Measurements from ENCODE around the gene ZFHX2.
"Not testable (repeated sequence)": the region's sequence is repeated elsewhere in the genome, so short reads cannot be mapped to it uniquely, and the experiment has no call there.

ZFHX2 gene

DNA sequence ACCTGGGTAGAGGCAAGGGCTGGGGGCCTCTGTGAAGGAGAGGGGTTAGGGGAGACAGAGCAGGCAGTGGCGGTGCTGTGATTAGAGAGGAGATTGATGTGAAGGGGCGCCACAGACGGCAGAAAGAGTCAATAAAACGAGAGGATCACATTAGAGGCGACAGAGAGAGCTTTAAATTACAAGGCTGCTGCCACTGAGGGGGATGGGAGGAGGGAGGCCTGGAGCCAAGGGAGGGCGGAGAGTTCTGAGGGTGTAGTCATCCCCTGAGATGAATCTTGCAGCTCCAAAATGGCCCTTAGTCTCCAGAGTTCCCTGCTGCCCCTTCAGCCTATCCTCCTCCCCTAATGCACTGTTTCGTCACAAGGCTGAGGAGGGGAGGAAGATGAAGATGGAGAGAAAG is 12.8 kb downstream of the ZFHX2 start:
- DNase-seq: no peak

- no peak for DNase-seq
Measured at GRCh38 chr14:23538050-23538718, 13.4 kb downstream of the ZFHX2 start.

- DNase-seq: no peak
Measured at GRCh38 chr14:23537351-23538049, 14.1 kb downstream of the ZFHX2 start.

- DNase-seq: not testable (repeated sequence)
Measured at GRCh38 chr14:23536906-23537305, 14.7 kb downstream of the ZFHX2 start.

- no peak for DNase-seq
Measured at GRCh38 chr14:23536494-23536893, 15.1 kb downstream of the ZFHX2 start.

DNA sequence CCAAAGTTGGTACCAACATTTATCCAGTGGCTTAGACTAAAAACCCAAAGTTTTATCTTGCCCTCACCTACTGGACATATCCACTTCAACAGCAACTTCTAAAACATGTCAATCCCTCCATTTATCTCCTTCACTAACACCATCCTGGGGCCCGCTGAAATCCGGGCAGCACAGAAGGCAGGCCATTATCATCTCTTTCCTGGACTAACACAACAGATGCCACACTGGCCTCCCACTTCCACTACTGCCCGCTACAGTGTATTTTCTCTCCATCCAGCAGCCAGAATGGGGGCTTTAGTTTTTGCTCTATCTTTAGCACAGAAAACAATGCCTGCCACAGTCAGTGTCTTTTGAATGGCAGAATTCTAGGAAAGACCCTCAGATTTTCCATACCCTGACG is 15.6 kb downstream of the ZFHX2 start:
- DNase-seq: no peak

- no peak for DNase-seq
Measured at GRCh38 chr14:23533652-23534435, 17.7 kb downstream of the ZFHX2 start.

DNA sequence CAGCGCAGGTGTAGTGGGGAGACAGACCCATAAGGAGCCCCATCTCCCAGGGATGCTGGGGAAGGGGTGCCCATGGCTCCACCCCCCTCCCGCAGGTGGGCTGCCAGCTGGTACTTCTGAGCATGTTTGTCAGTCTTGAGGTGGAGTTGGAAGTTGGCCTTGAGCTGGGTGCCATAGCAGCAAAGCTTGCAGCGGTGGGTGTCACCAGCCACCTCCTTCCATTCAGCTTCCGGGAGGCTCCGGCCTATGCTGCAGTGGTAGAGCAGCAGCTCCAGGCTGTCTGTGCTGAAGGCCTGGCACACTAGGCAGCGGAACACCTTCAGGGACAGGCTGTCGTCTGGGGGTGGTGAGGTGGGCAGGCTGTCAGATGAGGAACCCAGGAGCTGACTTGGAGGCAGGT is 18.9 kb downstream of the ZFHX2 start:
- DNase-seq: no peak

DNA sequence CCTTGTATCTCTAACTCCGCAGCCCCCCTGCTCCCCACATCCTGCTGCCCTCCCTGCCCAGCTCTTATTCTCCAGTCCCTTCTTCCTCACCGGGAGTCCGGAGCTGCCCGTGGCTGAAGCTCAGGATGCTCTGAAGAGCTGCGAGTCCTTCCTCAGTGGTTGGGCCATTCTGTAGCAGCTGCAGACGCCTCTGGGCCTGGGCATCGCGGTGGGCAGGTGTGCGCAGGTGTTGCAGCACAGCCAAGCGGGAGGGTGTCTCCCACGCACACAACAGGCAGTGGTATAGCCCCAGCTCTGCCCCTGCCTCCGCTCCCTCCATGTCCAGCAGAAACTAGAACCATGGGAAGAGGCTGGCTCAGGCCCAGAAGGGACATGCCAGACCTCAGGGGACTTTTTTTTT is 20.2 kb downstream of the ZFHX2 start:
- no peak for DNase-seq

DNA sequence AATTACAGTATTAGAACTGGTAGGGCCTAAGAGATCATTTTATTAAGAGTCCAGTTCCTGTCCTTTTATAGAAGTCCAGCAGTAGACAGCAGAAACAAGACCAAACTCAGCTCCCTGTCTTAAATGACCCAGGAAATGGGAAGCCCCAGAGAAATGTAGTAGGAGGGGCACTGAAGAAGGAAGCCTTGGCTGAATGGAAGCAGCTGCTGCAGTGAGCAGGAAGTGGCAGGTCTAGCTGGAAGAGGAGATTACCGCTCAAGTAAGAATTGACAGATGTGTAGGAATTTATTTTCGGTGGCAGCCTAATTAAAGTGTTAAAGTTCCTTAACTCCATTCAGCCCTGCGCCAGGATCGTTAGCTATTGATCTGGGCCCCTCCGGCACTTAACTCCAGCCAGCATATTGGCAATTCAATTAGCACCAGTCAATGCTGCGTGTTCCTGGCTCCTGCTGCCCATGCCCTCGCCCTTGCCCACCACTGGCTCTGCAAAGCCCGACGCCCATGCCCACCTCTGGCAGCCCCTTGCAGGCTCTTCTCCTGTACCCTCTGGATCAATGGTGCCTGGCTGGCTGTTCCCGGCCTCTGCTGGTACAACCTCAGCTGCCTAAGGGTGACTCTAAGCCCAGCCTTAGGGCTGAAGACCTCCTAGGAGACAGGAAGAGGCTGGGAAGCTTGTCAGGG is 21.1 kb downstream of the ZFHX2 start:
- DNase-seq: no peak

GRCh38 chr14:23529016-23529415 is 22.5 kb downstream of the ZFHX2 start:
- DNase-seq: no peak

DNA sequence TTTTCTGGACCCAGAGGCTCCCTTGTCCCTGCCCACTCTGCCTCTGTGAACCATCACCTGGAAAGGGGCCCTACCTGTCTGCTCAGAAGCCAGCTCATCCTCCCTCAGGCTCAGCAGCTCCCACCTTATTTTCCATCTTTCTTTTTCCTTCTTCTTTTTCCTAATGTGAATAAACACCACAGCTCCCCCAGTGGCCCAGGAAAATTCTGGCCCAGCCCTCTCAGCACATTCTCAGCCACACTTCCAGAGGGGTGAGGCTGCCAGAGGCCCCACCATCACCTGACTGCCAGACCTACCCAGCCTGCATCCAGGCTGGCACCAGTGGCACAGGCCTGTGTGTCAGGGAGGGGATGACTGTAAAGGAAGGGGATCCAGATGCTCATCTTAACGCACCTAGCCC is 23.0 kb downstream of the ZFHX2 start:
- no peak for DNase-seq

- no peak for DNase-seq
Measured at GRCh38 chr14:23525611-23526010, 26.0 kb downstream of the ZFHX2 start.

DNA sequence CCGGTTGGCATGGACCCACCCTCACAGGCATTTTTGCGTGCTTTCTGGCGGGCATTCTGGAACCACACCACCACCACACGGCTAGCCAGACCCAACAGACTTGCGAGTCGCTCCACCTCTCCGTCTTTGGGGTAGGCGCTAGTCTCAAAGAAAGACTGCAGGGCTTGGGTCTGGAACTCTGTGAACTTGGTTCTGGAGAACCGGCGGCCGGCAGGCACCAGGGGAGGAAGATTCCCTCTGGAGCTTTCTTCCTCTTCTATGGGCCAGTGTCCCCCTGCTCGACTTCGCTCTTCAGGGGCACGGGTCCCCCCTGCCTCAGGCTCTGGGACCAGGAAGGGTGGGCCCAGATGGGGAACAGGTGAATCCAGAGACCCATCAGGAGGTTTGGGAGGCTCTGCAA is 26.6 kb downstream of the ZFHX2 start:
- DNase-seq: no peak

- no peak for DNase-seq
Measured at GRCh38 chr14:23523229-23524016, 28.1 kb downstream of the ZFHX2 start.

- no peak for DNase-seq
Measured at GRCh38 chr14:23522643-23523198, 28.8 kb downstream of the ZFHX2 start.

DNA sequence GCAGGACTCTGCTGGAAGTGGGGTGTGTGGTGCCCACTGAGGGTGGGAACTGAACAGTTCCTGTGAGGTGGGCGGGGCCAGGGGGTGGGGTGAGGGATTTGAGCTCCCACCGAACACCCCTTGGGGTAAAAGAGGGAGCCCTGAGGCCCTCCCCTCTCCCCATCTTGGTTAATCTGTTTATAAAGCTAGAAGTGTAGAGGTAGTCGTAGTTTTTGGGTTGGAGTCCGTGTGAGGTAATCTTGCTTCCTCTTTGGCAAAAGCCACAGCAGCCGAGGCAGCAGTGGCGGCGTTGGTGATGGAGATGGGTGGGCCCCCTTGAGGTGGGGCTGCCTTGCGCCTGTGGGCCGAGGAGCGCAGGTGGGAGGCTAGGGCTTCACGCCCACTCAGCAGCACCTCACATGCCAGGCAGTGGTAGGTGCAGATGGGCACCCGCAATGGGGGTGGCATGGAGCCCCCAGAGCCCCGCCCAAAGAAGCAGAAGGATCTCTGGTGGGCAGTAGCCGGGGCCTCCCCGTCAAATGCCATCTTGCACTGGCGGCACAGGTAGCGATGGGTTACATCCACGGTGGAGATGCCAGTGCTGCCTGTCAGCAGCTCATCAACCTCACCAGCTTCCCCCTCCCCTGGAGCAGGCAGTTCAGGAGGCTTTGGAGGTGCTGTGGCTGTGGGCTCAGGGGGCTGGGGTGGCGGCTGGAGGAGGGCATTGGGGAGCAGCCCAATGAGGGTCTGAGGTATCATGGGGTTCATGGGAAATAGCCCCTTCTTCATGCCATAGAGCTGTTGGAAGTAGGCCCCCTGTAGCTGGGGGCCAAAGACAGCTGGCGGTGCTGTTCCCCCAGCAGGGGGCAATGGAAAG is 29.6 kb downstream of the ZFHX2 start:
- DNase-seq: no peak

- DNase-seq: no peak
Measured at GRCh38 chr14:23520899-23521533, 30.5 kb downstream of the ZFHX2 start.

GRCh38 chr14:23518709-23519108 is 32.9 kb downstream of the ZFHX2 start:
- DNase-seq: no peak

DNA sequence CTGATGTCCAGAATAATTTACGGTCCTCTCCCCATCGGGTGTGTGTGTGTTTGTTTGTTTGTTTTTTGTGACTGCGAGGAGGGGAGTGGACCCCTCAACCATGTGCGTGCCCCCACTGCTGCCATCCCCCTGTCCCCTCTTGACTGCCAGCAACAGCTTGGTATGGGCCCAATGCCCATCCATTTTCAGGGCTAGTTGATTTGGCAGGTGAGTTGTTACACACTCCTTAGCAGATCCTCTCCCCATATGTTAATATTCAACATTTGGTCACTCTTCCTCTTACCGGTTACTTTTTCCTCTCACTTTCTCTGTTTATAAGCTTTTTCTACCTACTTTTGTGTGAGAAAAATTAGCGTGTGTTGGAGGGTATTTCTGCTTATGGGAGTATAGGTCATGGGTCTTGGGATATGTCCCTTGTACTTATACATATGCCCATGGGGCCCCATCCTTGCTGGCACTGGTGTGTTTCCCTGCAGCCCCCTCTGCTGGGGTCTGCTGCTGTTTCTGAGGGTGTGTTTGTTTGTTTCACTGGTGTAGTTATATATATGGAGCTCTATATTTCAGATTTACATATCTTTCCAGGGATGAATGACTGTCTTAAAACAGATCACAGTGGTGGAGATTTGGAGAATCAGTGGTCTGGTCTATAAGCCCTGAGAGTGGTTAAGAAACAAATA is 33.8 kb downstream of the ZFHX2 start:
- no peak for DNase-seq

Measured in stimulated activated naive CD4-positive, alpha-beta T cell treated with Interleukin-2 at 50 U/mL for 16 hours (primary cell).